H9 (cell line): Measurements from ENCODE around the gene PMEPA1. TPM values are rescaled to one million over a fixed set of nuclear protein-coding genes. Genes with fewer than 3 reads are reported as not detected.
A peak's percentile ranks its signal among the peaks of the same experiment; 100 is the strongest.

ENCODE experiments used
- DNase-seq: peaks from one replicate; pipeline ENCODE4 v3.0.0-alpha.2; 2017
- H2AFZ ChIP-seq: one replicate; pipeline ENCODE4 v1.6.1; 2013; ENCODE audit warnings: mild to moderate bottlenecking, low read length, control low read depth, moderate library complexity
- H2AK5ac ChIP-seq: 2 replicates; pipeline ENCODE4 v1.6.1; 2013; ENCODE audit warnings: low read length, control low read depth, mixed read lengths; ENCODE audit not compliant: insufficient read length
- H2BK120ac ChIP-seq: one replicate; pipeline ENCODE4 v1.6.1; 2013; ENCODE audit warnings: low read depth, mild to moderate bottlenecking, low read length, control low read depth, inconsistent platforms; ENCODE audit not compliant: poor library complexity, severe bottlenecking
- H2BK12ac ChIP-seq: 2 replicates; pipeline ENCODE4 v1.6.1; 2013; ENCODE audit warnings: low read length, control low read depth, mixed read lengths, low read depth; ENCODE audit not compliant: insufficient read length
- H2BK15ac ChIP-seq: 2 replicates; pipeline ENCODE4 v1.6.1; 2013; ENCODE audit warnings: low read depth, low read length, control low read depth
- H2BK20ac ChIP-seq: one replicate; pipeline ENCODE4 v1.6.1; 2013; ENCODE audit warnings: low read depth, mild to moderate bottlenecking, low read length, control low read depth, inconsistent platforms; ENCODE audit not compliant: poor library complexity, severe bottlenecking
- H2BK5ac ChIP-seq: 2 replicates; pipeline ENCODE4 v1.6.1; 2013; ENCODE audit warnings: low read length, control low read depth, mixed read lengths; ENCODE audit not compliant: insufficient read length
- H3K14ac ChIP-seq: 2 replicates; pipeline ENCODE4 v1.6.1; 2013; ENCODE audit warnings: low read length, control low read depth; ENCODE audit not compliant: insufficient read depth
- H3K18ac ChIP-seq: 2 replicates; pipeline ENCODE4 v1.6.1; 2013; ENCODE audit warnings: low read depth, mild to moderate bottlenecking, mixed read lengths, low read length, control low read depth; ENCODE audit not compliant: insufficient read length
- H3K23ac ChIP-seq: 2 replicates; pipeline ENCODE4 v1.6.1; 2013; ENCODE audit warnings: low read length, control low read depth, mixed read lengths, low read depth; ENCODE audit not compliant: insufficient read length
- H3K23me2 ChIP-seq: 2 replicates; pipeline ENCODE4 v1.6.1; 2013; ENCODE audit warnings: low read depth, mild to moderate bottlenecking, mixed read lengths, low read length, control low read depth; ENCODE audit not compliant: insufficient read length, poor library complexity, severe bottlenecking
- H3K27ac ChIP-seq: 2 replicates; pipeline ENCODE4 v1.5.1; 2013; ENCODE audit warnings: low read length, control low read depth, mixed read lengths, low read depth; ENCODE audit not compliant: insufficient read length
- H3K27me3 ChIP-seq: 2 replicates; pipeline ENCODE4 v1.6.1; 2013; ENCODE audit warnings: low read length, control low read depth, inconsistent platforms; ENCODE audit not compliant: insufficient read depth
- H3K4ac ChIP-seq: 2 replicates; pipeline ENCODE4 v1.6.1; 2013; ENCODE audit warnings: low read depth, mild to moderate bottlenecking, control low read depth, inconsistent platforms, low read length, moderate library complexity
- H3K4me1 ChIP-seq: 2 replicates; pipeline ENCODE4 v1.6.1; 2013; ENCODE audit warnings: low read length, control low read depth, inconsistent platforms; ENCODE audit not compliant: insufficient read depth
- H3K4me2 ChIP-seq: 2 replicates; pipeline ENCODE4 v1.6.1; 2013; ENCODE audit warnings: low read length, control low read depth, mixed read lengths; ENCODE audit not compliant: insufficient read length, insufficient read depth
- H3K56ac ChIP-seq: 2 replicates; pipeline ENCODE4 v1.6.1; 2013; ENCODE audit warnings: low read depth, mild to moderate bottlenecking, mixed read lengths, low read length, control low read depth; ENCODE audit not compliant: insufficient read length
- H3K79me1 ChIP-seq: 2 replicates; pipeline ENCODE4 v1.6.1; 2013; ENCODE audit warnings: low read depth, mild to moderate bottlenecking, moderate library complexity, low read length, control low read depth, inconsistent platforms; ENCODE audit not compliant: insufficient read depth, poor library complexity, severe bottlenecking
- H3K79me2 ChIP-seq: 2 replicates; pipeline ENCODE4 v1.6.1; 2013; ENCODE audit warnings: low read length, control low read depth, inconsistent platforms; ENCODE audit not compliant: insufficient read depth
- H3K9ac ChIP-seq: 2 replicates; pipeline ENCODE4 v1.6.1; 2013; ENCODE audit warnings: low read length, control low read depth, mixed read lengths; ENCODE audit not compliant: insufficient read length; ENCODE audit errors: extremely low read depth
- H3K9me3 ChIP-seq: one replicate; pipeline ENCODE4 v1.6.1; 2013; ENCODE audit warnings: low read depth, low read length, inconsistent platforms; ENCODE audit not compliant: control insufficient read depth
- H3T11ph ChIP-seq: one replicate; pipeline ENCODE4 v1.6.1; 2013; ENCODE audit warnings: mild to moderate bottlenecking, low read length, control low read depth, inconsistent platforms
- H4K20me1 ChIP-seq: one replicate; pipeline ENCODE4 v1.6.1; 2013; ENCODE audit not compliant: control insufficient read depth, insufficient read length, insufficient read depth
- H4K5ac ChIP-seq: 2 replicates; pipeline ENCODE4 v1.6.1; 2013; ENCODE audit warnings: low read depth, mild to moderate bottlenecking, mixed read lengths, low read length, control low read depth; ENCODE audit not compliant: insufficient read length
- H4K8ac ChIP-seq: replicated peaks from 2 replicates; pipeline ENCODE4 v1.6.1; 2013; ENCODE audit warnings: low read length, control low read depth, mixed read lengths, low read depth; ENCODE audit not compliant: insufficient read length
- H4K91ac ChIP-seq: 2 replicates; pipeline ENCODE4 v1.6.1; 2013; ENCODE audit warnings: low read depth, mild to moderate bottlenecking, moderate library complexity, mixed read lengths, low read length, control low read depth; ENCODE audit not compliant: insufficient read length
- H3K27ac Mint-ChIP-seq, 3 experiments: 2 replicates in 2 of 3; 3 replicates in 1 of 3; pipeline ENCODE4 v1.8.0; 2020 to 2021; ENCODE audit warnings: mixed read lengths in 3 of 3, mild to moderate bottlenecking in 1 of 3, moderate library complexity in 1 of 3
- H3K27me3 Mint-ChIP-seq: 2 replicates; pipeline ENCODE4 v1.8.0; 2021; ENCODE audit warnings: low read depth, mild to moderate bottlenecking, moderate library complexity, mixed read lengths
- H3K36me3 Mint-ChIP-seq, 3 experiments: 2 replicates in 2 of 3; 3 replicates in 1 of 3; pipeline ENCODE4 v1.8.0; 2020 to 2021; ENCODE audit warnings: low read depth in 3 of 3, mixed read lengths in 3 of 3; ENCODE audit not compliant: insufficient read depth in 1 of 3
- H3K4me1 Mint-ChIP-seq, 2 experiments: 2 replicates each; pipeline ENCODE4 v1.8.0; 2020; ENCODE audit warnings: mixed read lengths in 2 of 2
- H3K4me3 Mint-ChIP-seq, 2 experiments: 2 replicates in 1 of 2; 3 replicates in 1 of 2; pipeline ENCODE4 v1.8.0; 2020 to 2021; ENCODE audit warnings: mild to moderate bottlenecking in 2 of 2, mixed read lengths in 2 of 2, moderate library complexity in 1 of 2
- H3K9me3 Mint-ChIP-seq, 2 experiments: 2 replicates in 1 of 2; 3 replicates in 1 of 2; pipeline ENCODE4 v1.8.0; 2020; ENCODE audit warnings: mild to moderate bottlenecking in 2 of 2, mixed read lengths in 2 of 2, moderate library complexity in 1 of 2
- CTCF ChIP-seq: fragments of 200-600 bp; sonication (generic); conservative IDR thresholded peaks from 3 replicates; pipeline ENCODE4 v1.8.0; 2021; ENCODE audit warnings: antibody characterized with exemption, mild to moderate bottlenecking
- WGBS: extraction: QIAGEN DNeasy Blood & Tissue Kit; methylation state at CpG from one replicate; pipeline ENCODE4 v1.1.7; 2013; ENCODE audit warnings: missing lambda C conversion rate, low lambda C conversion rate, mixed read lengths; ENCODE audit not compliant: insufficient read length; ENCODE audit errors: extremely low coverage; 5-methylcytosine and 5-hydroxymethylcytosine counted together
- total RNA-seq: library from RNA; stranded (reverse); gene quantifications from 2 replicates; pipeline ENCODE4 v1.2.1, GENCODE V29; 2021

Gene PMEPA1
- total RNA-seq, 1 experiment from 2014 or later, result 34.6 TPM

- Histone ChIP-seq H2AFZ (no peak overlapping the region), H3K79me1 (peaks cover 5% of the 10 kb centered on the region), H3K4ac (no peak overlapping the region), H3K56ac (no peak overlapping the region), H3K27me3 (no peaks in the 10 kb centered on the region), H3K27ac (no peak overlapping the region), H2BK20ac (no peak overlapping the region), H3K9ac (no peak overlapping the region), H4K91ac (no peak overlapping the region), H4K20me1 (no peaks in the 10 kb centered on the region), H3K4me2 (no peak overlapping the region), H3K23me2 (no peaks in the 10 kb centered on the region), H2BK12ac (no peak overlapping the region), H3K79me2 (peaks cover 35% of the 10 kb centered on the region; the same call in 1 of the 2 replicates), H2BK15ac (no peak overlapping the region), H2BK5ac (no peak overlapping the region), H2AK5ac (no peak overlapping the region), H3K9me3 (no peaks in the 10 kb centered on the region), H4K8ac (no peak overlapping the region), H3K23ac (no peak overlapping the region), H3K4me1 (peaks cover 37% of the 10 kb centered on the region), H3K14ac (no peak overlapping the region), H3K18ac (no peak overlapping the region), H4K5ac (no peak overlapping the region), H3T11ph (no peak overlapping the region), H2BK120ac (no peak overlapping the region)
- H3K27me3 Mint-ChIP-seq, result no peaks in the 10 kb centered on the region
- DNase-seq, result no peak
- peaks cover 0 to 16% (median 8%) of the 10 kb centered on the region in 3 experiments; a peak in 4 of 7 replicates for H3K36me3 Mint-ChIP-seq
- peaks cover 89 to 91% of the 10 kb centered on the region in 2 experiments for H3K4me1 Mint-ChIP-seq
- WGBS, result no CpG with 5 or more reads among the region's 12 CpGs
- TF ChIP-seq CTCF, result no peak
- no peak overlapping the region; a peak in 1 of 5 replicates for H3K4me3 Mint-ChIP-seq
- no peaks in the 10 kb centered on the region for H3K9me3 Mint-ChIP-seq
- H3K27ac Mint-ChIP-seq, result peak overlapping the region in 2 of 3 experiments; percentile 46; a peak in 4 of 7 replicates
Measured at GRCh38 chr20:57680131-57680716, 29.6 kb downstream of the PMEPA1 start.
